ENCODE data around the gene SGSM2.
A peak's percentile ranks its signal among the peaks of the same experiment; 100 is the strongest.

Gene SGSM2

DNA sequence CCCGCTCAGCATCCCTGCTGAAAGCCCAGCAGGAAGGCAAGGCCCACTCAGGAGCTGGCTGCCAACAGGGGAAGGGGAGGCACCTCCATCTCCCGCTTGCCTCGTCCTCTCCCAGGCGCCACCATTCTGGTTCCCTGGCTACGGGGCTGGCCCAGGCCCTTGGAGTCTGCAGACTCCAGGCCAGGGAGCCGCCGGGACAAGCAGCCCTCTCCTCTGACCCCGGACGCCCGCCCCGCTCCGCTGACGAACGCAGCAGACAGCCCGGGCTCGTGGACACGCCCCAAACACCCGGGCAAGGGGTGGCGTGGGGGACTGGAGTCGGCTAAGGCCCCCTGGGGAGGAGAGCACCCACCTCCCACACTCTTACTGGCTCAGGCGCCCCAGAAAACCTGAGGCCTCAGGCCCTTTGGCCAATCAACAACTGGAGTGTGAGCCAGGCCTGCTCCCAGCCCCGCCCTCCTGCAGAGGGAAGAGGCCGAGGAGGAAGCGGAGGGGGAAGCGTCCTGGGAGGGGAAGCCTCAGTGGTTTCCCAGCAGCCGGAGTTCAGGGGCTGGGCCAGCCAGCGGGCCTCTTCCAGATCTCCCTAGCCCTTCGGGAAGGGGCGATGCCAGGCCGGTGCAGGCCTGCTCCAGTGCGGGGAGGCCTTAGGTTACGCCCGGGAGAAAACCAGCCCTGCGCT lies 59.4 kb downstream of the SGSM2 start:
- DNase-seq (ENCODE audit: low read depth): peak; percentile 66
- in situ Hi-C loops (cut with HindIII; ENCODE audit: low sequenced_read_pairs): no loop called here
- TF ChIP-seq, protein P1, sequence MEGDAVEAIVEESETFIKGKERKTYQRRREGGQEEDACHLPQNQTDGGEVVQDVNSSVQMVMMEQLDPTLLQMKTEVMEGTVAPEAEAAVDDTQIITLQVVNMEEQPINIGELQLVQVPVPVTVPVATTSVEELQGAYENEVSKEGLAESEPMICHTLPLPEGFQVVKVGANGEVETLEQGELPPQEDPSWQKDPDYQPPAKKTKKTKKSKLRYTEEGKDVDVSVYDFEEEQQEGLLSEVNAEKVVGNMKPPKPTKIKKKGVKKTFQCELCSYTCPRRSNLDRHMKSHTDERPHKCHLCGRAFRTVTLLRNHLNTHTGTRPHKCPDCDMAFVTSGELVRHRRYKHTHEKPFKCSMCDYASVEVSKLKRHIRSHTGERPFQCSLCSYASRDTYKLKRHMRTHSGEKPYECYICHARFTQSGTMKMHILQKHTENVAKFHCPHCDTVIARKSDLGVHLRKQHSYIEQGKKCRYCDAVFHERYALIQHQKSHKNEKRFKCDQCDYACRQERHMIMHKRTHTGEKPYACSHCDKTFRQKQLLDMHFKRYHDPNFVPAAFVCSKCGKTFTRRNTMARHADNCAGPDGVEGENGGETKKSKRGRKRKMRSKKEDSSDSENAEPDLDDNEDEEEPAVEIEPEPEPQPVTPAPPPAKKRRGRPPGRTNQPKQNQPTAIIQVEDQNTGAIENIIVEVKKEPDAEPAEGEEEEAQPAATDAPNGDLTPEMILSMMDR (IDR thresholded peaks at IDR 0.05; ENCODE audit: low read depth, low read length, missing control alignments): no peak
- H3K4me3 ChIP-seq (ENCODE audit: low read depth, low read length): peak overlapping the region; percentile 28

DNA sequence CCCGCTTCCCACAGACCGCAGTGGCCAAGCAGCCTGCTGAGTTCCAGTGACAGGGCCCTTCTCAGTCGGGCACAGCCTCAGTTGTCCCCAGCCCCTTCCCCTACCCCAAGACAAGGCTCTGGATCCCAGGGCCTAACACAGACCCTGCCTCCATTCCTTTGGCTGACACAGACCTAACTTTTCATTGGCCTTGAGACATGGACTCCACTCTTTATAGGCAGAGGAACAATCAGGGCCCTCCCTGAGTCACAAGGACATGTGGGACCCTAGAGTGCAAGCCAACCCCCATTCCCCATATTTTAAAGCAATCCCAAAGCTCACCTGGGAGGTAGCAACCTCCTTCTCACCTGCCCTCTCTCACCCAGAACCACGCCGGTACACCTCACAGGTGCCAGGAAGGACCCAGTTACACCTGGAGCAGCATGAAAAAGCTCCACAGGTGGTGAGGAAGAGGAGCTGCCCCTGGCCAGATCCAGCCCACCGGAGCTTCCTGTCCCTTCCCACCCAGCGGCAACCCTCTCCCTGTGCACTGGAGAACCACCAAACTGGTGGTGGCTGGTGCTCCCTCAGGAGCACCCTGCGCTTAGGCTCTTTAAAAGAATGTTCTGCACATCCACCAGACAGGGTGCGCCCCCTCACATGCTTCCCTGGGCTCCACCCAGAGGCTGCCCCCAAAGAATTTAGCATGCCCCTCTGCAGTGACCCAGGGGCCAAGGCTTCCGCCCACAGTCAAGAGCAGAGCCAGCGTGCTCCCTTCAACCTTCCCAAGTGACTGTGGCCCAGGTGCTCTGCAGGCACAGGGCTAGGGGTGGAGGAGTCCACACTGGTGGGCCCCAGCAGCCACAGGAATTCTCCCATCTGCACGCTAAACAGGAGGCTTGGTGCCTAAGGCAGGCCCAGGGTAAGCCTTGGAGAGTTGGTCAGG lies 60.2 kb downstream of the SGSM2 start:
- in situ Hi-C loops (cut with HindIII; ENCODE audit: low sequenced_read_pairs): no loop called here
- TF ChIP-seq, protein P1 (IDR thresholded peaks at IDR 0.05; ENCODE audit: low read depth, low read length, missing control alignments): no peak
- no peak for DNase-seq (ENCODE audit: low read depth)
- peak overlapping the region; percentile 28 for H3K4me3 ChIP-seq (ENCODE audit: low read depth, low read length)

DNA sequence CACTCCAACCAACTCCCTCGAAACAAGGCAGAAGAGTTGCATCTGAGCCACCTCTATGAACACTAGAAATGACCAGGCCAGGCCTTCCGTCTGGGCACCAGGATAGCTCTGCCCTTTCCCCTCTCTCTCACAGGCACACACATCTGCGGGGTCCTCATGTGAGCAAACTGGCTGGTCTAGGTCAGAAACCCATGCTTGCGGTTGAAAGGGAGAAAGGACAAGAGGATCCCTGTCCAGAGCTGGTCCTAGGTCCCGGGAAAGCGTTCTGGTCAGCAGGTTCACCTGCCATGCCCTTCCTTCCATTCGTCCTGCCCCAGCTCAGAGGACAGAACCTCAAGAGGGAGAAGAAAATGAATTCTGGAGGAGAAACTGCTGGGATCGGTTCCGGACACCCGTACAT lies 60.9 kb downstream of the SGSM2 start:
- in situ Hi-C loops (cut with HindIII; ENCODE audit: low sequenced_read_pairs): no loop called here
- TF ChIP-seq, protein P1 (IDR thresholded peaks at IDR 0.05; ENCODE audit: low read depth, low read length, missing control alignments): no peak
- H3K4me3 ChIP-seq (ENCODE audit: low read depth, low read length): peak overlapping the region; percentile 99
- DNase-seq (ENCODE audit: low read depth): no peak

GRCh38 chr17:2398655-2399571 lies 61.6 kb downstream of the SGSM2 start:
- TF ChIP-seq, protein P1 (IDR thresholded peaks at IDR 0.05; ENCODE audit: low read depth, low read length, missing control alignments): no peak
- in situ Hi-C loops (cut with HindIII; ENCODE audit: low sequenced_read_pairs): no loop called here
- DNase-seq (ENCODE audit: low read depth): no peak
- H3K4me3 ChIP-seq (ENCODE audit: low read depth, low read length): peak overlapping the region; percentile 99

- H3K4me3 ChIP-seq (ENCODE audit: low read depth, low read length): peak overlapping the region; percentile 99
- in situ Hi-C loops (cut with HindIII; ENCODE audit: low sequenced_read_pairs): no loop called here
- DNase-seq (ENCODE audit: low read depth): peak; percentile 76
- TF ChIP-seq, protein P1 (IDR thresholded peaks at IDR 0.05; ENCODE audit: low read depth, low read length, missing control alignments): no peak
Measured at GRCh38 chr17:2399572-2400473, 62.5 kb downstream of the SGSM2 start.
